HEK293 (cell line): Measurements from ENCODE around the gene CD8A.

Experiments used
- EGR2 ChIP-seq: fragments of 450-650 bp; formaldehyde crosslinking; IDR thresholded peaks from 2 replicates; pipeline ENCODE4 v1.5.1; 2016; ENCODE audit warnings: low read depth, missing biosample characterization, missing genetic modification characterization
- HOXD13 ChIP-seq: sonication (generic); formaldehyde crosslinking; IDR thresholded peaks from 2 replicates; pipeline ENCODE4 v1.8.0; 2022; ENCODE audit warnings: missing genetic modification reagents, borderline replicate concordance
- PRDM1 ChIP-seq: fragments of 450-650 bp; formaldehyde crosslinking; IDR thresholded peaks from 2 replicates; pipeline ENCODE4; 2016; ENCODE audit warnings: missing biosample characterization, missing genetic modification characterization
- PRDM2 ChIP-seq: fragments of 450-650 bp; formaldehyde crosslinking; IDR thresholded peaks from 2 replicates; pipeline ENCODE4 v1.5.1; 2016; ENCODE audit warnings: missing biosample characterization, missing genetic modification characterization, borderline replicate concordance
- REPIN1 ChIP-seq: fragments of 450-650 bp; formaldehyde crosslinking; IDR thresholded peaks from 2 replicates; pipeline ENCODE4 v1.5.1; 2017; ENCODE audit warnings: missing biosample characterization, missing genetic modification characterization, low read depth
- ZBTB11 ChIP-seq: fragments of 450-650 bp; formaldehyde crosslinking; conservative IDR thresholded peaks from 2 replicates; pipeline ENCODE4 v1.5.1; 2016; ENCODE audit warnings: low read depth, missing biosample characterization, missing genetic modification characterization
- ZBTB20 ChIP-seq: fragments of 450-650 bp; formaldehyde crosslinking; IDR thresholded peaks from 2 replicates; pipeline ENCODE4 v1.5.1; 2016; ENCODE audit warnings: missing biosample characterization, missing genetic modification characterization
- ZNF138 ChIP-seq: fragments of 450-650 bp; formaldehyde crosslinking; IDR thresholded peaks from 2 replicates; pipeline ENCODE4 v1.5.1; 2016; ENCODE audit warnings: missing biosample characterization, missing genetic modification characterization, borderline replicate concordance
- ZNF223 ChIP-seq: fragments of 450-650 bp; formaldehyde crosslinking; IDR thresholded peaks from 2 replicates; pipeline ENCODE4 v1.5.1; 2016; ENCODE audit warnings: missing biosample characterization, missing genetic modification characterization
- ZNF366 ChIP-seq: fragments of 450-650 bp; formaldehyde crosslinking; conservative IDR thresholded peaks from 2 replicates; pipeline ENCODE4 v1.5.1; 2016; ENCODE audit warnings: missing biosample characterization, missing genetic modification characterization
- ZNF391 ChIP-seq: fragments of 450-650 bp; formaldehyde crosslinking; IDR thresholded peaks from 2 replicates; pipeline ENCODE4 v1.5.1; 2016; ENCODE audit warnings: low read depth, missing biosample characterization, missing genetic modification characterization, borderline replicate concordance
- ZNF404 ChIP-seq: fragments of 450-650 bp; formaldehyde crosslinking; IDR thresholded peaks from 2 replicates; pipeline ENCODE4 v1.5.1; 2017; ENCODE audit warnings: missing biosample characterization, missing genetic modification characterization
- ZNF530 ChIP-seq: fragments of 450-650 bp; formaldehyde crosslinking; IDR thresholded peaks from 2 replicates; pipeline ENCODE4 v1.5.1; 2016; ENCODE audit warnings: low read depth, missing biosample characterization, missing genetic modification characterization
- ZNF561 ChIP-seq: fragments of 450-650 bp; IDR thresholded peaks from 2 replicates; pipeline ENCODE4 v1.5.1; 2018; ENCODE audit warnings: missing biosample characterization, missing genetic modification characterization, borderline replicate concordance
- ZNF747 ChIP-seq: fragments of 450-650 bp; formaldehyde crosslinking; IDR thresholded peaks from 2 replicates; pipeline ENCODE4 v1.5.1; 2016; ENCODE audit warnings: missing biosample characterization, missing genetic modification characterization
- ZSCAN23 ChIP-seq: fragments of 450-650 bp; formaldehyde crosslinking; IDR thresholded peaks from 2 replicates; pipeline ENCODE4 v1.5.1; 2016; ENCODE audit warnings: missing biosample characterization, missing genetic modification characterization
- TF ChIP-seq, protein P1 (sequence below): fragments of 450-650 bp; formaldehyde crosslinking; IDR thresholded peaks from 2 replicates; pipeline ENCODE4 v1.5.1; 2016; ENCODE audit warnings: missing biosample characterization, missing genetic modification characterization
- TF ChIP-seq, protein P2 (sequence below): fragments of 450-650 bp; formaldehyde crosslinking; IDR thresholded peaks from 2 replicates; pipeline ENCODE4 v1.5.1; 2016; ENCODE audit warnings: missing biosample characterization, missing genetic modification characterization
- TF ChIP-seq, protein P3 (sequence below): fragments of 450-650 bp; formaldehyde crosslinking; IDR thresholded peaks from 2 replicates; pipeline ENCODE4 v1.5.1; 2016; ENCODE audit warnings: missing biosample characterization, missing genetic modification characterization

CD8A gene

DNA sequence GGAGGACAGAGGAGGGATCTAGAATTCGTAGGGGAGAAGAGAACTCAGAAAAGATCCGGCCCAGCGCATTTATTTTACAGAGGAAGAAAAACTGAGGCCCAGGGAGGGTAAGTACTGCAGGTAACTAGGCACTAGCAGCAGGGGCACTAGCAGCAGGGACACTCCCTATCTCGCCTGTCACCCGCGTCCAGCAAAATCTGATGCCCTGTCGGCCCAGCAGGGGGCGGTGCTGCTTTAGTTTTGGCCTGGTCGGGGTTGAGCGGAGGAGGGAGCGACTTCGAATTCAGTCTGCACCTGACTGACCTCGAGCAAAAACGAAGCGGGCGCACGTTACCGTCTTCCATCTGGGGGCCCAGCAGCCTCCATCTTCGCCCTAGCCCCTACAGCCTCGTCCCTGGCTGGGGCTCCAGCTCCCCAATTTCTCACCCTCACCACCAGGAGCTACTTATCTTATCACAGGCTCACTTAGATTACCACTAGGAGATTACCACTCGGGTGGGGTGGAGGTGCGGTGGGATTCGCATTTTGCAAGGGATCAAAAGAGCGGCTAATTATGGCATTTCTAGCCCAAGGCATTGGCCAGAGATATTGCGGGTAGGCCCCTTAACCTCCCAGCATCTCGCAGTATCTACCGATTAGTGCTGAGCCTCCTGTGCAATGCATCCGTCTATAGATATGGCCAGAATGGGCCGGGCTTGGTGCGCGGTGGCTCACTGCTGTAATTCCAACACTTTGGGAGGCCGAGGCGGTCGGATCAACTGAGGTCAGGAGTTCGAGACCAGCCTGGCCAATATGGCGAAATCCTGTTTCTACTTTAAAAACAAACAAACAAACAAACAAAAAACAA is 17.8 kb upstream of the CD8A start (continued):
- TF ChIP-seq, protein P1, sequence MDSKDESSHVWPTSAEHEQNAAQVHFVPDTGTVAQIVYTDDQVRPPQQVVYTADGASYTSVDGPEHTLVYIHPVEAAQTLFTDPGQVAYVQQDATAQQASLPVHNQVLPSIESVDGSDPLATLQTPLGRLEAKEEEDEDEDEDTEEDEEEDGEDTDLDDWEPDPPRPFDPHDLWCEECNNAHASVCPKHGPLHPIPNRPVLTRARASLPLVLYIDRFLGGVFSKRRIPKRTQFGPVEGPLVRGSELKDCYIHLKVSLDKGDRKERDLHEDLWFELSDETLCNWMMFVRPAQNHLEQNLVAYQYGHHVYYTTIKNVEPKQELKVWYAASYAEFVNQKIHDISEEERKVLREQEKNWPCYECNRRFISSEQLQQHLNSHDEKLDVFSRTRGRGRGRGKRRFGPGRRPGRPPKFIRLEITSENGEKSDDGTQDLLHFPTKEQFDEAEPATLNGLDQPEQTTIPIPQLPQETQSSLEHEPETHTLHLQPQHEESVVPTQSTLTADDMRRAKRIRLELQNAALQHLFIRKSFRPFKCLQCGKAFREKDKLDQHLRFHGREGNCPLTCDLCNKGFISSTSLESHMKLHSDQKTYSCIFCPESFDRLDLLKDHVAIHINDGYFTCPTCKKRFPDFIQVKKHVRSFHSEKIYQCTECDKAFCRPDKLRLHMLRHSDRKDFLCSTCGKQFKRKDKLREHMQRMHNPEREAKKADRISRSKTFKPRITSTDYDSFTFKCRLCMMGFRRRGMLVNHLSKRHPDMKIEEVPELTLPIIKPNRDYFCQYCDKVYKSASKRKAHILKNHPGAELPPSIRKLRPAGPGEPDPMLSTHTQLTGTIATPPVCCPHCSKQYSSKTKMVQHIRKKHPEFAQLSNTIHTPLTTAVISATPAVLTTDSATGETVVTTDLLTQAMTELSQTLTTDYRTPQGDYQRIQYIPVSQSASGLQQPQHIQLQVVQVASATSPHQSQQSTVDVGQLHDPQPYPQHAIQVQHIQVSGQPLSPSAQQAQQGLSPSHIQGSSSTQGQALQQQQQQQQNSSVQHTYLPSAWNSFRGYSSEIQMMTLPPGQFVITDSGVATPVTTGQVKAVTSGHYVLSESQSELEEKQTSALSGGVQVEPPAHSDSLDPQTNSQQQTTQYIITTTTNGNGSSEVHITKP (tag by site-specific recombination) = peak; percentile 46; the same call in 1 of the 2 replicates
- TF ChIP-seq EGR2 (tag by site-specific recombination) (no peak), ZNF530 (no peak), HOXD13 (no peak), PRDM1 (no peak), ZNF366 (0 out of 2 replicates have a peak, but pooled peaks have one; percentile 37), REPIN1 (no peak), ZBTB11 (tag by site-specific recombination) (0 out of 2 replicates have a peak, but pooled peaks have one; percentile 16), ZNF561 (tag by site-specific recombination) (peak; percentile 72; the same call in 1 of the 2 replicates), ZNF391 (tag by site-specific recombination) (peak; percentile 40; the same call in 1 of the 2 replicates), ZNF747 (no peak), ZNF404 (tag by site-specific recombination) (peak; percentile 72; the same call in 1 of the 2 replicates), ZSCAN23 (tag by site-specific recombination) (no peak), ZNF138 (tag by site-specific recombination) (no peak), PRDM2 (tag by site-specific recombination) (no peak), ZNF223 (no peak), ZBTB20 (tag by site-specific recombination) (peak; percentile 77)
- TF ChIP-seq, protein P2, sequence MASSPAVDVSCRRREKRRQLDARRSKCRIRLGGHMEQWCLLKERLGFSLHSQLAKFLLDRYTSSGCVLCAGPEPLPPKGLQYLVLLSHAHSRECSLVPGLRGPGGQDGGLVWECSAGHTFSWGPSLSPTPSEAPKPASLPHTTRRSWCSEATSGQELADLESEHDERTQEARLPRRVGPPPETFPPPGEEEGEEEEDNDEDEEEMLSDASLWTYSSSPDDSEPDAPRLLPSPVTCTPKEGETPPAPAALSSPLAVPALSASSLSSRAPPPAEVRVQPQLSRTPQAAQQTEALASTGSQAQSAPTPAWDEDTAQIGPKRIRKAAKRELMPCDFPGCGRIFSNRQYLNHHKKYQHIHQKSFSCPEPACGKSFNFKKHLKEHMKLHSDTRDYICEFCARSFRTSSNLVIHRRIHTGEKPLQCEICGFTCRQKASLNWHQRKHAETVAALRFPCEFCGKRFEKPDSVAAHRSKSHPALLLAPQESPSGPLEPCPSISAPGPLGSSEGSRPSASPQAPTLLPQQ (tag by site-specific recombination) = peak; percentile 34; the same call in 1 of the 2 replicates
- TF ChIP-seq, protein P3, sequence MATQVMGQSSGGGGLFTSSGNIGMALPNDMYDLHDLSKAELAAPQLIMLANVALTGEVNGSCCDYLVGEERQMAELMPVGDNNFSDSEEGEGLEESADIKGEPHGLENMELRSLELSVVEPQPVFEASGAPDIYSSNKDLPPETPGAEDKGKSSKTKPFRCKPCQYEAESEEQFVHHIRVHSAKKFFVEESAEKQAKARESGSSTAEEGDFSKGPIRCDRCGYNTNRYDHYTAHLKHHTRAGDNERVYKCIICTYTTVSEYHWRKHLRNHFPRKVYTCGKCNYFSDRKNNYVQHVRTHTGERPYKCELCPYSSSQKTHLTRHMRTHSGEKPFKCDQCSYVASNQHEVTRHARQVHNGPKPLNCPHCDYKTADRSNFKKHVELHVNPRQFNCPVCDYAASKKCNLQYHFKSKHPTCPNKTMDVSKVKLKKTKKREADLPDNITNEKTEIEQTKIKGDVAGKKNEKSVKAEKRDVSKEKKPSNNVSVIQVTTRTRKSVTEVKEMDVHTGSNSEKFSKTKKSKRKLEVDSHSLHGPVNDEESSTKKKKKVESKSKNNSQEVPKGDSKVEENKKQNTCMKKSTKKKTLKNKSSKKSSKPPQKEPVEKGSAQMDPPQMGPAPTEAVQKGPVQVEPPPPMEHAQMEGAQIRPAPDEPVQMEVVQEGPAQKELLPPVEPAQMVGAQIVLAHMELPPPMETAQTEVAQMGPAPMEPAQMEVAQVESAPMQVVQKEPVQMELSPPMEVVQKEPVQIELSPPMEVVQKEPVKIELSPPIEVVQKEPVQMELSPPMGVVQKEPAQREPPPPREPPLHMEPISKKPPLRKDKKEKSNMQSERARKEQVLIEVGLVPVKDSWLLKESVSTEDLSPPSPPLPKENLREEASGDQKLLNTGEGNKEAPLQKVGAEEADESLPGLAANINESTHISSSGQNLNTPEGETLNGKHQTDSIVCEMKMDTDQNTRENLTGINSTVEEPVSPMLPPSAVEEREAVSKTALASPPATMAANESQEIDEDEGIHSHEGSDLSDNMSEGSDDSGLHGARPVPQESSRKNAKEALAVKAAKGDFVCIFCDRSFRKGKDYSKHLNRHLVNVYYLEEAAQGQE (tag by site-specific recombination) = no peak
